Neural cell (in vitro differentiated cells): Measurements from ENCODE around the gene KLF5. TPM values are rescaled to one million over a fixed set of nuclear protein-coding genes. Genes with fewer than 3 reads are reported as not detected.

Source experiments
- H2AFZ ChIP-seq: fragments of 200-600, 300-800 bp; sonication (generic), shearing (Covaris generic); 2 replicates; pipeline ENCODE4 v1.6.0; 2014; ENCODE audit warnings: low read depth, mild to moderate bottlenecking, antibody characterized with exemption, low read length, moderate library complexity
- H3F3A ChIP-seq: fragments of 200-600 bp; shearing (Covaris generic); 2 replicates; pipeline ENCODE4 v1.6.1; 2016; ENCODE audit warnings: mild to moderate bottlenecking, moderate library complexity, mixed read lengths, antibody characterized with exemption, low read length; ENCODE audit not compliant: insufficient read depth, poor library complexity, severe bottlenecking
- H3K27ac ChIP-seq: fragments of 200-600, 300-800 bp; sonication (generic), shearing (Covaris generic); 2 replicates; pipeline ENCODE4 v1.5.1; 2014; ENCODE audit warnings: mild to moderate bottlenecking, low read length, moderate library complexity
- H3K27me3 ChIP-seq: fragments of 300-800, 200-600 bp; sonication (generic), shearing (Covaris generic); 2 replicates; pipeline ENCODE4 v1.6.0; 2014; ENCODE audit warnings: mild to moderate bottlenecking, low read depth, low read length, moderate library complexity; ENCODE audit not compliant: insufficient read depth
- H3K36me3 ChIP-seq: fragments of 300-800, 200-600 bp; sonication (generic), shearing (Covaris generic); 2 replicates; pipeline ENCODE4 v1.5.1; 2014; ENCODE audit warnings: mild to moderate bottlenecking, antibody characterized with exemption, low read length, moderate library complexity; ENCODE audit not compliant: insufficient read depth
- H3K4me2 ChIP-seq: fragments of 300-800, 200-600 bp; sonication (generic), shearing (Covaris generic); 2 replicates; pipeline ENCODE4 v1.6.0; 2014; ENCODE audit warnings: mild to moderate bottlenecking, low read length
- H3K4me3 ChIP-seq: fragments of 300-800, 200-600 bp; sonication (generic), shearing (Covaris generic); 2 replicates; pipeline ENCODE4 v1.5.1; 2014; ENCODE audit warnings: mild to moderate bottlenecking, low read length, moderate library complexity
- H3K79me2 ChIP-seq: fragments of 200-600 bp; shearing (Covaris generic); replicated peaks from 2 replicates; pipeline ENCODE4 v1.6.0; 2014; ENCODE audit warnings: mild to moderate bottlenecking, low read length, moderate library complexity; ENCODE audit not compliant: insufficient read depth
- H3K9ac ChIP-seq: fragments of 300-800, 200-600 bp; sonication (generic), shearing (Covaris generic); 2 replicates; pipeline ENCODE4 v1.6.1; 2016; ENCODE audit warnings: mild to moderate bottlenecking, low read length, mixed read lengths
- H3K9me2 ChIP-seq: fragments of 200-600 bp; shearing (Covaris generic); 2 replicates; pipeline ENCODE4 v1.6.1; 2016; ENCODE audit warnings: mild to moderate bottlenecking, low read length, mixed read lengths; ENCODE audit not compliant: insufficient read depth
- H3K9me3 ChIP-seq: fragments of 200-600, 300-800 bp; sonication (generic), shearing (Covaris generic); 2 replicates; pipeline ENCODE4 v1.6.1; 2016; ENCODE audit warnings: mild to moderate bottlenecking, mixed run types, low read length, moderate library complexity, mixed read lengths
- H4K20me1 ChIP-seq: fragments of 200-600 bp; shearing (Covaris generic); 2 replicates; pipeline ENCODE4 v1.6.1; 2016; ENCODE audit warnings: mild to moderate bottlenecking, mixed run types; ENCODE audit not compliant: insufficient read depth
- EP300 ChIP-seq: fragments of 450-650 bp; conservative IDR thresholded peaks from 2 replicates; pipeline ENCODE4 v1.6.1; 2014; ENCODE audit warnings: antibody characterized with exemption, mild to moderate bottlenecking, moderate library complexity; ENCODE audit not compliant: poor library complexity, severe bottlenecking
- EZH2 ChIP-seq: fragments of 200-600, 300-800 bp; shearing (Covaris generic), sonication (generic); IDR thresholded peaks from 2 replicates; pipeline ENCODE4 v1.6.1; 2014; ENCODE audit warnings: antibody characterized with exemption, low read length, borderline replicate concordance, mild to moderate bottlenecking; ENCODE audit not compliant: insufficient read depth, poor library complexity, severe bottlenecking
- MXI1 ChIP-seq: fragments of 450-650 bp; conservative IDR thresholded peaks from 2 replicates; pipeline ENCODE4 v1.6.1; 2014; ENCODE audit warnings: antibody characterized with exemption, mild to moderate bottlenecking; ENCODE audit not compliant: poor library complexity, severe bottlenecking
- POLR2AphosphoS5 ChIP-seq: IDR thresholded peaks from 2 replicates; pipeline ENCODE4 v1.6.1; 2012
- RAD21 ChIP-seq: fragments of 450-650 bp; conservative IDR thresholded peaks from 2 replicates; pipeline ENCODE4 v1.6.1; 2014; ENCODE audit warnings: antibody characterized with exemption, mild to moderate bottlenecking, moderate library complexity
- SMC3 ChIP-seq: fragments of 450-650 bp; conservative IDR thresholded peaks from 2 replicates; pipeline ENCODE4 v1.6.1; 2014; ENCODE audit warnings: antibody characterized with exemption, mild to moderate bottlenecking, moderate library complexity; ENCODE audit not compliant: poor library complexity
- TAF1 ChIP-seq: IDR thresholded peaks from 2 replicates; pipeline ENCODE4 v1.6.1; 2012; ENCODE audit warnings: low read depth
- polyA plus RNA-seq: library from polyadenylated mRNA; depleted of rRNA; stranded (reverse); fragments of >200 nt; gene quantifications from 2 replicates; pipeline ENCODE4 v1.2.3, GENCODE V29; 2014
- TF ChIP-seq, protein P1 (sequence below): IDR thresholded peaks from 2 replicates; pipeline ENCODE4 v1.6.1; 2012; ENCODE audit warnings: borderline replicate concordance
- TF ChIP-seq, protein P2 (sequence below): fragments of 450-650 bp; IDR thresholded peaks from 2 replicates; pipeline ENCODE4 v1.5.1; 2014; ENCODE audit warnings: antibody characterized with exemption, mild to moderate bottlenecking, moderate library complexity; ENCODE audit not compliant: poor library complexity, severe bottlenecking

KLF5 gene
- polyA plus RNA-seq, 1 donor from 2014 or later = 0.26 TPM

DNA sequence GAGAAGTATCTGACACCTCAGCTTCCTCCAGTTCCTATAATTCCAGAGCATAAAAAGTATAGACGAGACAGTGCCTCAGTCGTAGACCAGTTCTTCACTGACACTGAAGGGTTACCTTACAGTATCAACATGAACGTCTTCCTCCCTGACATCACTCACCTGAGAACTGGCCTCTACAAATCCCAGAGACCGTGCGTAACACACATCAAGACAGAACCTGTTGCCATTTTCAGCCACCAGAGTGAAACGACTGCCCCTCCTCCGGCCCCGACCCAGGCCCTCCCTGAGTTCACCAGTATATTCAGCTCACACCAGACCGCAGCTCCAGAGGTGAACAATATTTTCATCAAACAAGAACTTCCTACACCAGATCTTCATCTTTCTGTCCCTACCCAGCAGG is 3.1 kb downstream of the KLF5 start:
- Histone ChIP-seq H3K4me3 (no peak overlapping the region), H2AFZ (no peak overlapping the region), H3K4me2 (no peak overlapping the region), H4K20me1 (no peaks in the 10 kb centered on the region), H3K27ac (no peak overlapping the region), H3K9ac (no peak overlapping the region), H3K27me3 (peaks cover 51% of the 10 kb centered on the region), H3F3A (no peaks in the 10 kb centered on the region), H3K36me3 (no peaks in the 10 kb centered on the region), H3K9me2 (no peaks in the 10 kb centered on the region), H3K79me2 (no peaks in the 10 kb centered on the region), H3K9me3 (no peaks in the 10 kb centered on the region)
- TF ChIP-seq SMC3 (no peak), TAF1 (no peak)
- TF ChIP-seq, protein P1, sequence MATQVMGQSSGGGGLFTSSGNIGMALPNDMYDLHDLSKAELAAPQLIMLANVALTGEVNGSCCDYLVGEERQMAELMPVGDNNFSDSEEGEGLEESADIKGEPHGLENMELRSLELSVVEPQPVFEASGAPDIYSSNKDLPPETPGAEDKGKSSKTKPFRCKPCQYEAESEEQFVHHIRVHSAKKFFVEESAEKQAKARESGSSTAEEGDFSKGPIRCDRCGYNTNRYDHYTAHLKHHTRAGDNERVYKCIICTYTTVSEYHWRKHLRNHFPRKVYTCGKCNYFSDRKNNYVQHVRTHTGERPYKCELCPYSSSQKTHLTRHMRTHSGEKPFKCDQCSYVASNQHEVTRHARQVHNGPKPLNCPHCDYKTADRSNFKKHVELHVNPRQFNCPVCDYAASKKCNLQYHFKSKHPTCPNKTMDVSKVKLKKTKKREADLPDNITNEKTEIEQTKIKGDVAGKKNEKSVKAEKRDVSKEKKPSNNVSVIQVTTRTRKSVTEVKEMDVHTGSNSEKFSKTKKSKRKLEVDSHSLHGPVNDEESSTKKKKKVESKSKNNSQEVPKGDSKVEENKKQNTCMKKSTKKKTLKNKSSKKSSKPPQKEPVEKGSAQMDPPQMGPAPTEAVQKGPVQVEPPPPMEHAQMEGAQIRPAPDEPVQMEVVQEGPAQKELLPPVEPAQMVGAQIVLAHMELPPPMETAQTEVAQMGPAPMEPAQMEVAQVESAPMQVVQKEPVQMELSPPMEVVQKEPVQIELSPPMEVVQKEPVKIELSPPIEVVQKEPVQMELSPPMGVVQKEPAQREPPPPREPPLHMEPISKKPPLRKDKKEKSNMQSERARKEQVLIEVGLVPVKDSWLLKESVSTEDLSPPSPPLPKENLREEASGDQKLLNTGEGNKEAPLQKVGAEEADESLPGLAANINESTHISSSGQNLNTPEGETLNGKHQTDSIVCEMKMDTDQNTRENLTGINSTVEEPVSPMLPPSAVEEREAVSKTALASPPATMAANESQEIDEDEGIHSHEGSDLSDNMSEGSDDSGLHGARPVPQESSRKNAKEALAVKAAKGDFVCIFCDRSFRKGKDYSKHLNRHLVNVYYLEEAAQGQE = no peak

DNA sequence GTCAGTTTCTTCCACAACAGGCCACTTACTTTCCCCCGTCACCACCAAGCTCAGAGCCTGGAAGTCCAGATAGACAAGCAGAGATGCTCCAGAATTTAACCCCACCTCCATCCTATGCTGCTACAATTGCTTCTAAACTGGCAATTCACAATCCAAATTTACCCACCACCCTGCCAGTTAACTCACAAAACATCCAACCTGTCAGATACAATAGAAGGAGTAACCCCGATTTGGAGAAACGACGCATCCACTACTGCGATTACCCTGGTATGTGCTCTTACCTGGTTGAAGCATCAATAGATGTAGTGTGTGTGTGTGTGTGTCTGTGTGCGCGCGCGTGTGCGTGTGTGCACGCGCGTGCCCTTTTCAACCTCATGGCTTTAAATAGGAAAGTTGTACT is 3.7 kb downstream of the KLF5 start:
- Histone ChIP-seq H3K36me3 (no peaks in the 10 kb centered on the region), H3K27ac (no peak overlapping the region), H3K9me2 (no peaks in the 10 kb centered on the region), H3K27me3 (peaks cover 45% of the 10 kb centered on the region), H3F3A (no peaks in the 10 kb centered on the region), H2AFZ (no peak overlapping the region), H4K20me1 (no peaks in the 10 kb centered on the region), H3K4me3 (no peak overlapping the region), H3K9me3 (no peaks in the 10 kb centered on the region), H3K79me2 (no peaks in the 10 kb centered on the region), H3K9ac (no peak overlapping the region), H3K4me2 (no peak overlapping the region)
- TF ChIP-seq, protein P1 = no peak
- TF ChIP-seq SMC3 = no peak
- no peak for TF ChIP-seq EP300
- TF ChIP-seq EZH2 = no peak
- TF ChIP-seq MXI1 = no peak

DNA sequence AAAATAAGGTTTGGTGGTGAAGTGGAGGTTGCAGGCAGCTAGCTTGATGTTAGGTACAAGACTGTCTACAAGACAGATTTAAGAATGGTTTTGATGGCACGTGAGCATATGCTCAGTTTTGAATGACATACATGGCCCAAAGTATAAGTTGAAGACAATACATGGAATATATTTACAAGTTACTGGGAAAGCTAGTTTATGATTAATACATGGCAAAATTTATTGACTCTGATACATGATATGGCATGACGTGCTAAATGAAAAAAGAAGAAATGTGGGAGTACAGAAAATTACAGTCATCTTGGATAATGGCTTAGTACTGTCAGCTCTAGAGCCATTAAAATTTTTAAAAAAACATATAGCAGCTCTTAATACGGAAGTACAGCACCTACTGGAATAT is 4.4 kb downstream of the KLF5 start:
- Histone ChIP-seq H4K20me1 (no peaks in the 10 kb centered on the region), H3K9me2 (no peaks in the 10 kb centered on the region), H3K9ac (no peak overlapping the region), H3K27ac (no peak overlapping the region), H3F3A (no peaks in the 10 kb centered on the region), H3K79me2 (no peaks in the 10 kb centered on the region), H3K4me2 (no peak overlapping the region), H3K4me3 (no peak overlapping the region), H3K36me3 (no peaks in the 10 kb centered on the region), H3K27me3 (peaks cover 38% of the 10 kb centered on the region), H3K9me3 (no peaks in the 10 kb centered on the region), H2AFZ (no peak overlapping the region)
- TF ChIP-seq EP300 (no peak), MXI1 (no peak), RAD21 (no peak), POLR2AphosphoS5 (no peak), SMC3 (no peak), TAF1 (no peak), EZH2 (no peak)
- TF ChIP-seq, protein P2, sequence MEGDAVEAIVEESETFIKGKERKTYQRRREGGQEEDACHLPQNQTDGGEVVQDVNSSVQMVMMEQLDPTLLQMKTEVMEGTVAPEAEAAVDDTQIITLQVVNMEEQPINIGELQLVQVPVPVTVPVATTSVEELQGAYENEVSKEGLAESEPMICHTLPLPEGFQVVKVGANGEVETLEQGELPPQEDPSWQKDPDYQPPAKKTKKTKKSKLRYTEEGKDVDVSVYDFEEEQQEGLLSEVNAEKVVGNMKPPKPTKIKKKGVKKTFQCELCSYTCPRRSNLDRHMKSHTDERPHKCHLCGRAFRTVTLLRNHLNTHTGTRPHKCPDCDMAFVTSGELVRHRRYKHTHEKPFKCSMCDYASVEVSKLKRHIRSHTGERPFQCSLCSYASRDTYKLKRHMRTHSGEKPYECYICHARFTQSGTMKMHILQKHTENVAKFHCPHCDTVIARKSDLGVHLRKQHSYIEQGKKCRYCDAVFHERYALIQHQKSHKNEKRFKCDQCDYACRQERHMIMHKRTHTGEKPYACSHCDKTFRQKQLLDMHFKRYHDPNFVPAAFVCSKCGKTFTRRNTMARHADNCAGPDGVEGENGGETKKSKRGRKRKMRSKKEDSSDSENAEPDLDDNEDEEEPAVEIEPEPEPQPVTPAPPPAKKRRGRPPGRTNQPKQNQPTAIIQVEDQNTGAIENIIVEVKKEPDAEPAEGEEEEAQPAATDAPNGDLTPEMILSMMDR = no peak
- TF ChIP-seq, protein P1 = no peak
